ENCODE results near the gene ARHGAP4.

The ARHGAP4 gene

DNA sequence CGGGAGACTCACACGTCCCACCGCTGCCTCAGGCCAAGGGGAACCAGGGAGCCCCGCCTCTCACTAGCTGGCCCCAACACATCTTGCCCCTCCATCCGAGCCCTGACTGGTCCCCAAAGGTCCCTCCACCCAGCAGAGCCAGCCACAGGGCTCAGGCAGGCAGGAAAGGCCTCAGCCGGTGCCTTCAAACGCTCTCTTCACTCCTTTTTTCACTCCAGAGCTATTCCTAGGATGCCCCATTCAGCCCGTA lies 1.5 kb upstream of the ARHGAP4 start:
- DNase-seq (ENCODE audit: low spot score): no peak

- DNase-seq (ENCODE audit: low spot score): no peak
These were observed 1.0 kb upstream of the ARHGAP4 start for GRCh38 chrX:153926858-153927671.

DNA sequence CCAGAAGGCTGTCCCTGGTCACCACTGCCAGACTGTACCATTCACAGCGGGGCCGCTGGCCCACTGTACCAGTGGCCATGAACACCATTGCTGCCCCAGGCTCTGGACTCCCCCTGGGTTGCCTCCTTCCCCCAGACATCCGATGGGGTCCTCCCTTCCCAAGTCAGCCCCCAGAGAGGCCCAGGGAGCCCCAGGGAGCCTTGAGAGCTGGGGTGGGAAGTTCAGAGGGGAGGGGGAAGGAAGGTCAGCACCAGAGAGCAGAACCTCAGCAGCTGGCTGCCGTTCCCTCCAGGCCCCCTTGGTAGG lies 441 bp upstream of the ARHGAP4 start:
- DNase-seq (ENCODE audit: low spot score): no peak

DNA sequence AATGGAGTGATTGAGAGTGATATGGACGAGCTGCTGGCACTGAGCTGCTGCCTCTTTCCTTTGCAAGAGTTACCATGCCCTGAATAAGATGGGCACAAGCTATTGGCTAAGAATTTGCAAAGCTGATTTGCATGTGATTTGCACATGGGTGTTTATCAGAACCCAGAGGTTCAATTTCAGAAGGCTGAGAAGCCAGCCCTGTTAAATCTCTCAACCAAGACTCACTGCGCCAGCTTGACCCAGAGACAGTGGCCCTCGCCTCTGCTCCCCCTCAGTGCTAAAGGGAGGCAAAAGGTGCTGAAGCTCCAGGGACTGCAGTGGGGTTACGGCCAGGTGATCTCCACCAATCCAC lies 701 bp downstream of the ARHGAP4 start:
- no peak for DNase-seq (ENCODE audit: low spot score)

GRCh38 chrX:153924149-153924861 lies 1.8 kb downstream of the ARHGAP4 start:
- DNase-seq (ENCODE audit: low spot score): peak; percentile 70

- peak; percentile 84 for DNase-seq (ENCODE audit: low spot score)
These were observed 2.9 kb downstream of the ARHGAP4 start for GRCh38 chrX:153922932-153923857.

DNA sequence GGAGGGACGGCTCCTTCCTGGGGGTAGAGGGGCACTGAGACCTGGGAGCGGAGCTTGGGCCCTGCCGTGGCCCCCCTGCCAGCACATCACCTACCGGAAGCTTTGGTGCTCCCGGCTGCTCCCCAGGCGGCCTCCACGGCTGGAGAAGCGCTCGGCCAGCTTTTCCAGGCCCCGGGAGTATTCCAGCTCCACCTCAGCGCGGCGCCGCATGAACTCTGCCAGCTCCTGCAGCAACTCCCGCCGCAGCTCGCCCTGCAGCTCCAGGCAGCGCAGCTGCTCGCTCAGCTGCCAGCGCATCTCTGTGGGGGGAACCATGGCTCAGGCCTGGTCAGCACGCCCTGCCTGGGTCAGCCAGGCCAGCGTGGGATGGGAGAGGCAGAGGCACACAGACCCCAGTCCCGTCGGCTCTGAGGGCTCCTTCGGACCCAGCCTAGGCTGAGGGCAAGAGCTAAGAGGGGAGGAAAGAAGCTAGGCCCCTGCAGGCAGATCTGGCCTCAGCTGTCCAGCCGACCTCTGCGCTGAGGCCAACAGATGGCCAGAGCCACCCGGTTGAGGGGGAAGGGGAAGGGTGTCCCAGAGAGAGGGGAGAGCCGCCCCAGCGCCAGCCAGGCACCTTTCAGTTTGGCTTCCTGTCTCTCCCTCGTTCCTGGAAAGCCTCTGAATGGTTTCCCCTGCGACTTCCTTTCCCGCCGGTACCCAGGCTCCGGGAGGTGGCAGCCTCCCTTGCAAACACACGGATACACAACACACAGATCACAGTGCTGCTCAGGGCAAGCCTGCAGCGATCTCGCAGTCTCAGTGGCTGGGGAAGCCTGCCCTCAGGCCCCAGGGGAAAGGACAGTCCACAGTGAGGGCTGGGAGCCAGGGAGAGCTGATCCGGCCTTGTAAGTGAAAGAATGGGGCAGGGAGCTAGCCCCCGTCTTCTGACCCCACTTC lies 4.3 kb downstream of the ARHGAP4 start:
- no peak for DNase-seq (ENCODE audit: low spot score)

- DNase-seq (ENCODE audit: low spot score): no peak
These were observed 5.0 kb downstream of the ARHGAP4 start for GRCh38 chrX:153921070-153921469.

GRCh38 chrX:153920546-153920945 lies 5.5 kb downstream of the ARHGAP4 start:
- no peak for DNase-seq (ENCODE audit: low spot score)

DNA sequence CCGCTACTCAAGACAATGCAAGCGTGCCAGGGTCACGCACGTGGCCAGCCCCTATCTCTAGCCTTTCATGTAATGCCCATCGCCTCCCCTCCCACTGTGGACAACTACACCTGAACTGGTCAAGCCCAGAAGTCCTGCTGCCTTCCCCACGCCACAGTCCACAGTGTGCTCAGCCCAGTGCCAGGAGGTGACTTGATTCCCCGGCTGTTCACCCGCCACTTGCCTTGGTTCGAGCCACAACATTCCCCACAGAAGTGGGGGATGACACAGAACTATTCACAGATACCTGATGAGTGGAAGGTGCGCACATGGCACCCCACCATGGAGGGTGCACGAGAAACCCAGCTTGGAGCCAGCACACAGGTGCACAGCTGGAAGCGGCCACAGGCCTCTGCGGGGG lies 6.8 kb downstream of the ARHGAP4 start:
- no peak for DNase-seq (ENCODE audit: low spot score)

GRCh38 chrX:153917869-153918268 lies 8.2 kb downstream of the ARHGAP4 start:
- DNase-seq (ENCODE audit: low spot score): no peak

DNA sequence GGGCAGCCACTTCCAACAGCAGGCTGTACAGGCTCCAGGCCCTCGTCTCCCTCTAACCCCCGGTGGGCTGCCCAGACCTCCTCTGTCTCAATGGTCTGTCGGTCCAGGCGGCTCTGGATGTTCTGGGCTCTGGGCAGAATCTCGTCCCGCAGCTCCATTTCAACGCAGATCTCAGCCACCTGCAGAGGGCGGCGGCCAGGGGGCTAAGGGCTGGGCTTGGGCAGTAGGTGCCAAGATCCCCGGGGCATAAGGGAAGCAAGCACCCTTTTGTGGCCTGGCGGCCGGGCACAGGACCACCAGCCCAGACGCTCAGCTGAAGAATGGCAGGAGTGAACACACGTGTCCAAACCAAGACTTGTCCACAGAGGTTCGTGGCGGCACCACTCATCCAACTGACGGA lies 12.4 kb downstream of the ARHGAP4 start:
- DNase-seq (ENCODE audit: low spot score): no peak

DNA sequence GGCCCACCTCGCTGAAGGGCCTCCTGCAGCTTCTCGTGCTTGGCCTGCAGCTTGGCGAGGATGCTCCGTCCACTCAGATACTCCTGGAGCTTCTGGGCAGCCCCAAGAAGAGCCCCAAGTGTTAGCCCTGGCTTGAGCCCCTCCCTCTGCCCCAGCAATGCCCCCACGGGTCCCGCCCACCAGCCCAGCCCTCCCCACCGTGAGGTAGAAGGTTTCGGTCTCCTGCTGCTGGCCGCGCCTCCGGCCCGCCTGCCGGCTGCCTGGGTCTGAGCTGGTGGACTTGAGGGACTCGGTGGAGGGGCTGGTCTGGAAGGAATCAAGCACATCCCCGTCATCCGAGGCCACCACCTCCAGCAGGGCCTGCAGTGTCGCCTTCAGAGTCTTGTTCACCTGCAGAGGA lies 12.9 kb downstream of the ARHGAP4 start:
- no peak for DNase-seq (ENCODE audit: low spot score)

GRCh38 chrX:153911798-153912197 lies 14.3 kb downstream of the ARHGAP4 start:
- no peak for DNase-seq (ENCODE audit: low spot score)

- DNase-seq (ENCODE audit: low spot score): no peak
These were observed 15.6 kb downstream of the ARHGAP4 start for GRCh38 chrX:153910446-153910845.

DNA sequence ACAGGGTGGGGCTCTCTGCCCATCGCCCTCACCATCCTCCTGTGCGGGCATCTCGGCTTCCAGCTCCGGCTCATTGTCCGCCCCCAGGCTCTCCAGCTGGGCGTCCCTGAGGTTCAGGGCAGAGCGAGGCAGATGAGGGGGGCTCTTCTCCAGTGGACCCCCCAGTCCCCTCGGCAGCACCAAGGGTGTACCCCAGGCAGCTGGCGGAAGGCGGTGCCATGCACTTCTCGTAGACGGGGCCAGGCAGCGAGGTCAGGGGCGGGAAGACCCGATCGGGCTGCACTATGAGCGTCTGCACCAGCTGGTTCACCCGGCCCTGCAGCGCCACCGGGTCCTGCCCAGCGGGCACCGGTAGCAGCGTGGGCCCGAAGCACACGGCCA lies 16.1 kb downstream of the ARHGAP4 start:
- DNase-seq (ENCODE audit: low spot score): no peak

GRCh38 chrX:153909024-153909979 lies 16.8 kb downstream of the ARHGAP4 start:
- DNase-seq (ENCODE audit: low spot score): peak; percentile 77

DNA sequence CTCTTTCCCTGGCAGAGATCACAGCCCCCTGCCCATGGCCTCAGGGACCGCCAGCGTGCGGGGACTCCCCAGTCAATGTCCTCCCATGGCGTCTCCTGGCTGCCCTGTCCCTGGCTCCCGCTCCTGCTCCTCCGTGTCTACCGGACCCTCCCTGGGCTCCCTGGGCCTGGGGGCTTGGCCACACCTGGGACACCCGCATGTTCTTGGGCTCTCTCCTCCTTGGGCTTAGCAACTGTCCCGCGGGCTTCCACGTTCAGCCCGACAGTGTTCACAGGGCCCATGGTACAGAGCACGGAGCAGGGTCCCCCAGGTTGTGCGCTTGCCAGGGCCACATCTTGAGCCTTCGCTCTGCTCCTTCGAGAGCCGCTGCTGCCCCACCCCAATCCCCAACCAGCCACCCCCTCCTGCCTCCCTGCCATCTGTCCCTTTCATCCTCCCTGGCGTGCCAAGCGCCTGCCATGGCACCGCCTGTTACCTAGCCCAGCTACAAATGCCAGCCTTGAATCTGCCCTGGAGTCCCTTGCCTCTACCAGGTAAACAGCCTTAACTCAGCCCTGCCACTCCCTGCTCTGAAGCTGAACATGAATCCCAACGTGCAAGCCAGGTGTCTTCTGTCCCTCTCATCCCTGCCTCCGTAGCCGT lies 17.7 kb downstream of the ARHGAP4 start:
- DNase-seq (ENCODE audit: low spot score): peak; percentile 78

DNA sequence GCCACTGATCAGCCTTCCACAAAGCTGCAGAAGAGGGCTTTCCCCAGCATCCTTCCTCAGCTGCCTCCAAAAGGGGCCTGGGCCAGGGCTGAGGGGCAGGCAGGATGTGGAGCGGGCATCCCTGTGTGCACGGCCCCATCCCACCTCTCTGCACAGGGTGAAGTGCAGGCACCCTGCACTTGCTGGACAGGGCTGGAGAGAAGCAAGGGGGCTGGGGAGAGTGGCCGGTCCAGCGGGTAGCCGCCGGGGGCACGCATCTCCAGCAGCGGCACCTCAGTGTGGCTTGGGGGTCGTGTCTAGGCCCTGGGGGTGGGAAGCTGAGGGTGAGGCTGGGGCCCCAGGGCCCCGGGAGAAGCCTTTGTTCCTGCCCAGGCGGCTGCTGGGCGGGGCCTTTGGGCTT lies 18.6 kb downstream of the ARHGAP4 start:
- DNase-seq (ENCODE audit: low spot score): no peak
